ENCODE data around the gene GJA3.

GJA3 gene

DNA sequence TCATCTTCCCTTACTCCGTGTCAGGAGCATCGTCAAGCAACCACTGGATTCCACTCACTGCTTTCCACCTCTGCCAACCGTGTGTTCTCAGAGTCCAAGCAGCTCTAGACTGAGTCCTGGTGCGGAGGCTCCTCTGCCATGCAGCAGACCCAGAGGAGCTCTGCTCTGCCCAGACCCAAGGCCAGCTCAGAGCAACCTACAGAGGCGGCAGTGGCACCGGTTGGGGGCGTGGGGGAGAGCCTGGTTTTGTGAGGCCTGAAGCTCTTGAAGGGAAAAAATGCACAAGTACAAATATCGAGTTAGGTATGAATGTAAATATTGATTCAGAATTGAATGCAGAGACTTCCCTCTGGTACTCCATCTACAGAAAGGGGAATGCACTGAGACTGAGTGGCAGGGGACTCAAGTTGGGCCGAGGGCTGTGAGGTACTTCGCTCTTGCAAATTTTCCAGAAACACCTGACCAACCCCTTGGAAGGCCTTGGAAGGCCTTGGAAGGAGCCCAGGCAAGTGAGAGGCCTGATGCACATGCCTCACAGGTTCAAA, 46.7 kb downstream of the GJA3 start:
- Histone ChIP-seq H3K4me1 (ENCODE audit: control insufficient read depth, insufficient read depth, low read length) (peaks cover 3% of the 10 kb centered on the region), H3K36me3 (ENCODE audit: control insufficient read depth, insufficient read depth, low read length) (no peaks in the 10 kb centered on the region), H3K27me3 (ENCODE audit: control insufficient read depth, insufficient read depth, low read length) (no peaks in the 10 kb centered on the region), H3K4me3 (ENCODE audit: low read length) (no peak overlapping the region), H3K9ac (ENCODE audit: low read length) (no peak overlapping the region), H3K27ac (ENCODE audit: low read depth, low read length) (no peak overlapping the region)

DNA sequence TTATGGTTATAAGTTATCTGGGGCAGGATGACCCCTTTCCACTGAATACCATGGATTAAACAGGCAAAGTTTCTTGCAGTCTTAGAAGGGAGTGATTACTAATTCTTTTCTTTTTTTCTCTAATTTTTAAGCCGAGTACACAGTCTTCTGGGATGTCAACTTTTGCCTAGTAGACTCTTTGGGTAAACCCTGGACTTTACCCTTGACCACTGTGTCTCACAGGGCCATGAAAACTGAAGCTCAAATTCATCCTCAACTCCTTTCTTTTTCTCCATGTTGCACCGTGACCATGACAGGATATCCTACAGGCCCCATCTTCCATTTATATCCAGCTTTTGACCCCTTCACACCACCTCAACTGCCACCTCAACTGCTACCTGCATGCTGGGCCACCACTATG, 51.8 kb downstream of the GJA3 start:
- Histone ChIP-seq H3K27me3 (ENCODE audit: control insufficient read depth, insufficient read depth, low read length) (peaks cover 3% of the 10 kb centered on the region), H3K4me1 (ENCODE audit: control insufficient read depth, insufficient read depth, low read length) (no peaks in the 10 kb centered on the region), H3K4me3 (ENCODE audit: low read length) (no peak overlapping the region), H3K9ac (ENCODE audit: low read length) (no peak overlapping the region), H3K36me3 (ENCODE audit: control insufficient read depth, insufficient read depth, low read length) (no peaks in the 10 kb centered on the region), H3K27ac (ENCODE audit: low read depth, low read length) (no peak overlapping the region)

DNA sequence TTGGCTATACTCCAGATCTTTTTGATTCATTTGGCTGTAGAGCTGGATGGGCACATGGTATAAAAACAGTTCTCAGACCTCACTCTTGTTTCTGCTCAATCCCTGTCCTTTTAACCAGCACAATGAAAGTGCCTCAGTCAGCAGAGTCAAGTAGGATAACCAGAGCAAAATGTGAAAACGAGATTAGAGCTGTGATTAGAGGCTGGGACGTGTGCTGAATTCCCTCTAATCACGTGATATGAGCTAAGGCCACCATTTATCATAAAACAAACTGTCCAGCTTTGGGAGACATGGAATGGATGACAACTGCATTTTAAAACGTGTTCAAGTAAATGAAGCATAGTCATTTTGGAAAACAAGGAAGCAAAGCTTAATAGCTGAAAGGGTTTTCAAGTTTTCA, 54.1 kb downstream of the GJA3 start:
- Histone ChIP-seq H3K9ac (ENCODE audit: low read length) (no peak overlapping the region), H3K4me1 (ENCODE audit: control insufficient read depth, insufficient read depth, low read length) (no peaks in the 10 kb centered on the region), H3K36me3 (ENCODE audit: control insufficient read depth, insufficient read depth, low read length) (no peaks in the 10 kb centered on the region), H3K27ac (ENCODE audit: low read depth, low read length) (no peak overlapping the region), H3K27me3 (ENCODE audit: control insufficient read depth, insufficient read depth, low read length) (peaks cover 3% of the 10 kb centered on the region), H3K4me3 (ENCODE audit: low read length) (no peak overlapping the region)

DNA sequence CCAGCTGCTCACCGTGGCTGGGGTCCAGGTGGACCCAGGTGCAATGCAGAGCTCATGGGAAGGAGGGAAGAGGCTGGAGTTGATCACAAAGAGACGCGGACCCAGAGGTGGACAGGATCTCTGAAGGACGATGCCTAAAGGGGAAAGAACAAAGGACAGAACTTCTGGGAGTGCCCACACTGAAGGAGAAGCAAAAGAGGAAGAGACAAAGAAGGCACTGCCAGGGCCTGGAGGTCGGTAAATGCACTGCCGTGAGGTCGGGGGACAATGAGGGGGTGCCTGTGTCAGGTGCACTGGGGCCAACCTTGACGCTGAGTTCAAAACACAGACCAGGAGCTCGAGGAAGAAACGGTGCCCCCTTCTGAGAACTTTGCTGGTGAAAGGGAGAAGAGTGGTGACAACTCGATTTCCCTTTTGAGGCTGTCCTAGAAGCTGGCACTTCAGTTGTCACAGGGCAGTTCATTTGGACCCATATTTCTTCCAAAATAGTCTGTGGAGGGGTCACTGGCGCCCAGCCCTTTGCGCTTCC, 55.6 kb downstream of the GJA3 start:
- Histone ChIP-seq H3K9ac (ENCODE audit: low read length) (no peak overlapping the region), H3K4me3 (ENCODE audit: low read length) (no peak overlapping the region), H3K4me1 (ENCODE audit: control insufficient read depth, insufficient read depth, low read length) (no peaks in the 10 kb centered on the region), H3K27me3 (ENCODE audit: control insufficient read depth, insufficient read depth, low read length) (peaks cover 3% of the 10 kb centered on the region), H3K27ac (ENCODE audit: low read depth, low read length) (no peak overlapping the region), H3K36me3 (ENCODE audit: control insufficient read depth, insufficient read depth, low read length) (no peaks in the 10 kb centered on the region)

DNA sequence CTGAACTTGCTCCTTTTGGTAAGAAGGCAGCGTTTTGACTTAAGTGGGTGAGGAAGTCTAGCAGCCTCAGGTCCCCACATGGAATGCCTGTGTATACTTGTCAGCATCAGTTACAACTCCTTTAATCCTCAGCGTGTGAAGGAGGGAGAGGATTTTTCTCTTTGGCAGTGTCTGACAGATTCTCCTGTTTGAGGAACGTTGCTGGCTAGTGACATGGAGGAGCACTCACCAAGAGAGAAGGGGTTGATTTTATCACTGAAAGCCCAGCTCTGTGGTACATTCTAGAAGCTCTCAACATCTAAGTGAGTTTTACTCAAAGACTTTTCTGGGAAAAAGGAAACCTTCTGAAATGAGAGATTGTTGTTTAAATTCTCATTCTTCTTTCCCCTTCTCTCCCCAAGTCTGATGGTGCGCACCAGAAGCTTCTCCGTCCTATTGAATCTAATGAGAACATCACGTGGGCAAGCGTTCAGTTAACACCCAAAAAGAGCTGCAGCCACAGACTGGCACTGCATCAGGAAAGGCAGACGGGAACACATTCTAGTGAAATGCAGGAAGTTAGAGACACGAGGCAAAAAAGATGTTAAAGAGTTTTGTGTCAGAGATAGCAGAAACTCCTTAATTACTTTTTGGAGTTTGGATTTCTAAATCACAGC, 58.2 kb downstream of the GJA3 start:
- H3K27me3 ChIP-seq (ENCODE audit: control insufficient read depth, insufficient read depth, low read length): peaks cover 3% of the 10 kb centered on the region
- no peaks in the 10 kb centered on the region for H3K36me3 ChIP-seq (ENCODE audit: control insufficient read depth, insufficient read depth, low read length)
- no peak overlapping the region for H3K27ac ChIP-seq (ENCODE audit: low read depth, low read length)
- H3K4me1 ChIP-seq (ENCODE audit: control insufficient read depth, insufficient read depth, low read length): no peaks in the 10 kb centered on the region
- no peak overlapping the region for H3K4me3 ChIP-seq (ENCODE audit: low read length)
- no peak overlapping the region for H3K9ac ChIP-seq (ENCODE audit: low read length)

DNA sequence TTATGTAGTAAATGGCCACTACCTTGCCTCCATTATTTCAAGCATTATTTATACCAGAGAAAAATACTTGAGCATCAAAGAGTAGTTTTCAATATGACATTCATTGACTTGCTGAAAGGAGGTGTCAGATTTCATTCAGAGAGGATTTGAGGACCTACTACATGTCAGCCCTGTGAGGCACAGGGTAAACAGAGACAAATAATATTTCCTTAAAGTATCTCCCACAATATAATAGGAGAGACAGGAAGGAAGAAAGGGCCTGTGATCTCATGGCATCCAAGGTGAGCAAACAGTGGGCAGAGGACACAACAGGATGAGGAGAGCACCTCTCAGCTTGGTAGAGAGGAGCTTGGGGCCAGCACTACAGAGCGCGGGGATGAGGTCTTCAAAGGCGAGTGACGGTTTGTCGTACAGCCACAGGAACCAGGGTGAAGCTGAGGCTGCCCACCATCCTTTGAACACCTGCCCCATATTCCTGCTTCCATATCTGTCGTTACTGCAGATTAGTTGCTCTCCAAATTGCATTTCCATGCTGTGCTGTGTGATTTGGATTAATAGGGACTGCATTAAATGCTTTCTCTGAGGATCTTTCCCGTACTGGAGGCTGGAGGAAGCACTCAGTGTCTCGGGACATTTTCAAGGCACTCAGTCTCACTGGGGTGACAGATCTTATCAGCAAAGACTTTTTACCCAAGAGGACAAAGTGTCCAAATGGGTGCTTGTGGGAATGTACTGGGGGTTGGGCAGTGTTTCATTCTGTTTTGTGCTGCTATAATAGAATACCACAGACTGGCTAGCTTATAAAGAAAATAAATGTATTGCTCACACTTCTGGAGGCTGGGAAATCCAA, 59.2 kb downstream of the GJA3 start:
- H3K9ac ChIP-seq (ENCODE audit: low read length): no peak overlapping the region
- H3K4me3 ChIP-seq (ENCODE audit: low read length): no peak overlapping the region
- H3K27ac ChIP-seq (ENCODE audit: low read depth, low read length): no peak overlapping the region
- H3K36me3 ChIP-seq (ENCODE audit: control insufficient read depth, insufficient read depth, low read length): no peaks in the 10 kb centered on the region
- H3K4me1 ChIP-seq (ENCODE audit: control insufficient read depth, insufficient read depth, low read length): no peaks in the 10 kb centered on the region
- peaks cover 3% of the 10 kb centered on the region for H3K27me3 ChIP-seq (ENCODE audit: control insufficient read depth, insufficient read depth, low read length)

DNA sequence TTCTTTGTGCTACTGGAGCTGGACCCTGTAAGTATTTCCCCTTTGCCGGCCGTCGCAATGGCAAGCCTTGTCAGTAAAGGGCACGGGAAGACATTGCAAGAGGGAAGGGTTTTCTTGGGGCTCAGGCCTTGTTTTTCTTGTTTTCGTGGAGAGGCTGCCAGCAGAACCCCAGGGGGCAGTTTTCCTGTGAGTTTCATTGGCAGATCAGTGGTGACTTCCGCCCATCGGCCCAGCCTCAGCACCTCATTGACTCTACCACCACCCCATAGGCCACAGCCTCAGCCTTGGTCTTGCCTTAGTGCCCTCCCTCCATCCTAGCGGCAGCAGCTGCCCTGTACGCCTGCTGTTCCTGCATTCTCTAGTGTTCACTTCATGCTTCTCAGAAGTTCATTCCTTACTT, 61.5 kb downstream of the GJA3 start:
- H3K9ac ChIP-seq (ENCODE audit: low read length): no peak overlapping the region
- H3K36me3 ChIP-seq (ENCODE audit: control insufficient read depth, insufficient read depth, low read length): no peaks in the 10 kb centered on the region
- no peak overlapping the region for H3K27ac ChIP-seq (ENCODE audit: low read depth, low read length)
- no peaks in the 10 kb centered on the region for H3K4me1 ChIP-seq (ENCODE audit: control insufficient read depth, insufficient read depth, low read length)
- H3K4me3 ChIP-seq (ENCODE audit: low read length): no peak overlapping the region
- H3K27me3 ChIP-seq (ENCODE audit: control insufficient read depth, insufficient read depth, low read length): no peaks in the 10 kb centered on the region

DNA sequence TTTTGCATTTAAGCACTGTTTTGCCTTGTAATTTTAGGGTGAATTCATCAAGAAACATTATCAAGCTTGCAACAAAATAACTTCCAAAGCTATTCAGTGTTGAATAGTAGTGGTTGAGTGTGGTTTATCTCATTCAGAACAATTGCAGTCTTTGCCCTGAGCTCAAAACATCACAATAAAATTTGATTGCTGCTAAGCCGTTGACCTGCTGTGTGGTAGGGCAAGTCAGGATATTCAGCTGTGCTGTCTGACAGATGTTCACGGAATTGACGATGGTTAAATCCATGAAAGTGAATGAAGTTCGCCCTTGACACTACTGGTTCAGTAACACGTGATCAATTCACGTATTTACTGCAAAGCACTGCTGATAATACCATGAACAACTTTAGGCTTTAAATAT, 66.9 kb downstream of the GJA3 start:
- Histone ChIP-seq H3K27ac (ENCODE audit: low read depth, low read length) (no peak overlapping the region), H3K27me3 (ENCODE audit: control insufficient read depth, insufficient read depth, low read length) (no peaks in the 10 kb centered on the region), H3K9ac (ENCODE audit: low read length) (no peak overlapping the region), H3K36me3 (ENCODE audit: control insufficient read depth, insufficient read depth, low read length) (no peaks in the 10 kb centered on the region), H3K4me3 (ENCODE audit: low read length) (no peak overlapping the region), H3K4me1 (ENCODE audit: control insufficient read depth, insufficient read depth, low read length) (no peaks in the 10 kb centered on the region)

DNA sequence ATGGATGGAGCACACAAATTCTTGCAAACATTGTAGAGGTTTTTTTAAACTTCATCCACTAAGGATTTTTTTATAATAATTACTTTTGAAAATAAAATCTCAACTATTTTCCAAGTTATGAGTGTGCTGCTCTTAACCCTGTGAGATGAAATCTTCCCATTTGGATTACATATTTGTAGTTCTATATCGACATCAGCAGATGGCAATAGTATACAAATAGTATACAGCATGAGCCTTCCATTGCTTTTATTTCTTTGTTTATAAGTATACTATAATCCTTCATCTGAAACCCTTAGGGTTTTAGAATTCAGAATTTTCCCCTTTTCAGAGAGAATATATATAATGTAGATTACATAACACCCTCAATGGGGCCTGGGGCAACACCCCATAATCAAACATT, 70.5 kb downstream of the GJA3 start:
- H3K9ac ChIP-seq (ENCODE audit: low read length): no peak overlapping the region
- no peak overlapping the region for H3K4me3 ChIP-seq (ENCODE audit: low read length)
- H3K27ac ChIP-seq (ENCODE audit: low read depth, low read length): no peak overlapping the region
- no peaks in the 10 kb centered on the region for H3K27me3 ChIP-seq (ENCODE audit: control insufficient read depth, insufficient read depth, low read length)
- H3K4me1 ChIP-seq (ENCODE audit: control insufficient read depth, insufficient read depth, low read length): no peaks in the 10 kb centered on the region
- peaks cover 6% of the 10 kb centered on the region for H3K36me3 ChIP-seq (ENCODE audit: control insufficient read depth, insufficient read depth, low read length)

Measured in rectal smooth muscle tissue (tissue), 1 donor.